Vagina (tissue), 2 donors: ENCODE data around the gene PSMA3.

Source experiments
- CTCF ChIP-seq, 3 experiments: fragments of 450-650 bp in 2 of 3; fragments of 200-600 bp in 1 of 3; sonication (generic) in 1 of 3; IDR thresholded peaks; one replicate each; pipeline ENCODE4 v1.5.1; 2017 to 2019; ENCODE audit warnings: antibody characterized with exemption in 3 of 3, mild to moderate bottlenecking in 2 of 3, moderate library complexity in 2 of 3
- POLR2A ChIP-seq, 2 donors: fragments of 450-650 bp; IDR thresholded peaks; one replicate each; pipeline ENCODE4 v1.6.1; 2017; ENCODE audit warnings: antibody characterized with exemption in 2 of 2, mild to moderate bottlenecking in 2 of 2, moderate library complexity in 2 of 2

GRCh38 chr14:58288106-58288792 is 43.6 kb downstream of the PSMA3 start:
- TF ChIP-seq CTCF (IDR thresholded peaks at IDR 0.05) (no peak), POLR2A (IDR thresholded peaks at IDR 0.05) (no peak)
